HG03159 (cell line): ENCODE results near the gene SIGLEC1.

ENCODE experiments used
- ATAC-seq: cut with Tn5 transposase; IDR thresholded peaks from one replicate; pipeline ENCODE4 v1.9.1; 2021; ENCODE audit warnings: mild to moderate bottlenecking, moderate library complexity; ENCODE audit not compliant: unreplicated experiment

SIGLEC1 gene

DNA sequence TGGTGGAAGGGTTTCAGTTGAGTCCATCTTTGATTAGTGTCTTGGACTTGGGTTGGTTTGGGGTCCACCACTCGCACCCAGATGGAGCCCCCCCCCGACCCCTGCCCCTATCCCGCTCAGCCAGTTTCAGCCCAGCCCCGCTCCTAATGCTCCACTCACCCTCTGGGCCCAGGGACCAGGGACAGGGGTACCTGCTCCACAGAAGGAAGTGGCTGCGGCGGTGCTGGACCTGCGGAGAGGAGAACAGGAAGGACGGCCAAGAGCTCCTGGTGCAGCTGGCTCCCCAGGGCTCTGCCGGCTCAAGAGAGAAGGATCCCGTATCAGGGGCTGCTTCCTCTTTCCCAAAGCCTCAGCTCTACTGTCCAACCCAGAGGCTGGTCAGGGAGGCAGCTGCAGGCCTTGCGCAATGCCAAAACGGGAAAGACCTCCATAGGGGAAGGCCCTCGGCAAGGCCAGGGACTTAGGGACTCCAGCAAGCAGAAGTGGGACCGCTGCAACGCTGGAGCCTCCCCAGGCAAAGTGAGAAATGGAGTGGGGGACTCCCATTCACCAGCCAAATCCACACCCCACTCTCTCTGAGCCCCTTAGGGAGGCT lies at the start of gene SIGLEC1:
TSS of gene SIGLEC1 (minus strand) at position 322 of the 595 bp plus-strand sequence. CDS start 5,472 bp downstream, outside the sequence.
- no peak for ATAC-seq

GRCh38 chr20:3760655-3761348 lies 48.4 kb upstream of the SIGLEC1 start:
- ATAC-seq = no peak

GRCh38 chr20:3759884-3760283 lies 47.5 kb upstream of the SIGLEC1 start:
- ATAC-seq = no peak

DNA sequence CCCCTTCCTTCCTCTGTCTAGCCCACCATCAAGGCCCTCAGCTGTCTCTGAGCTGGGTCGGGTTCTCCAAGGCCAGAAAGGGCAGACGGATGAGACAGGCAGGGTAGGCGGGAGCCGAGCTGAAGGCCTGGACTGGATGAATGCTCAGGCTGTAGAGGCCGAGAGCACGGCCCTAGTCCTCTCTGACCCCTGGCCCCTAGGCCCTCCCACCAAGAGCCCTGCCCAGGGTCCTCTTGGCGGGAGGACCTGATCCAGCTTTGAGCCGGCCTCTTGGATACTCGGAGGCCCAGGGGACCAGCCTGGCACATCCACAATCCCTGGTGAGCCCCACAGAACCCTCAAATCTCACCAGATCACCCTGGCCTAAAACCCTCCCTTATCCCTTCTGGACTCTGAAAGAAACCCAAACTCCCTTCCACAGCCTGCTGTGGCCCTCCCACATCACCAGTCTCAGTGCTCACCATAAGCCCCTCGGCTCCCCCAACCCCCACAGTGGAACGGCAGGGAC lies 47.0 kb upstream of the SIGLEC1 start:
- no peak for ATAC-seq

GRCh38 chr20:3758566-3758965 lies 46.2 kb upstream of the SIGLEC1 start:
- ATAC-seq = no peak

DNA sequence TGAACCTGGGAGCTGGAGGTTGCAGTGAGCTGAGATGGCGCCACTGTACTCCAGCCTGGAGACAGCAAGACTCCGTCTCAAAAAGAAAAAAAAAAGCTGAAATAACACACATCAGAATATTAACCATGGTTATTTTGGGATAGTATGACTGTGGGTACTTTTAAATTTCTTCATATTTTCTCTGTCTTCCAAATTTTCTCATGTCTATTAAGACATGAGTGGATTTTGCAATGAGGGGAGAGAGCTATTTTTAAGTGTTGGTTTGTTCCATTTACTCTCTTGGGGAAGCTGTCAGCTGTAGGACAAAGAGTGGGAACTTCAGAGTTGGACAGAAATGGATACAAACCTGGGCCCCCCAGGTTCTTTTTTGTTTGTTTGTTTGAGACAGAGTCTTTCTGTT lies 44.9 kb upstream of the SIGLEC1 start:
- no peak for ATAC-seq

GRCh38 chr20:3755814-3756480 lies 43.5 kb upstream of the SIGLEC1 start:
- ATAC-seq = no peak

- no peak for ATAC-seq
Measured at GRCh38 chr20:3755269-3755668, 42.9 kb upstream of the SIGLEC1 start.

- ATAC-seq = no peak
Measured at GRCh38 chr20:3754276-3754630, 41.9 kb upstream of the SIGLEC1 start.

GRCh38 chr20:3753501-3754275 lies 41.3 kb upstream of the SIGLEC1 start:
- ATAC-seq = no peak

DNA sequence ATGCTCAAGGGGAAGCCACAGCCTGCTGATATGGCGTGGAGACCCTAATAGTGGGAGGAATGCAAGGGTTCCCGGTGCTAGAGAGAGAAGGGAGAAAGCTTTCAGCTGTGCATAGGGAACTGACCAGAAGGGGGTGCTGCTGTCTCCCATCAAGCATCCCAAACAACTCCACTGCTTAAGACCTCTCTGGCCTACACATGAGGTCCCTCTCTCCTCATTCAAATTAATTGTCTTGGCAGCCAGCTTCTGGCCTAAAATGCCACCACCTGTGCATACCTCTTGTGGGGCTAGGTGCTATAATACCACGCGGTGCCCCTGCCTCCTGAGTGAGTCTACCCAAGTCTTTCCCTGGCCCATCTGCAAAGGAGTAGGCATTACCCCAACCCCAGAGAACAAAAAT lies 40.7 kb upstream of the SIGLEC1 start:
- no peak for ATAC-seq

- no peak for ATAC-seq
Measured at GRCh38 chr20:3752386-3752759, 40.0 kb upstream of the SIGLEC1 start.

- no peak for ATAC-seq
Measured at GRCh38 chr20:3751675-3752385, 39.4 kb upstream of the SIGLEC1 start.

DNA sequence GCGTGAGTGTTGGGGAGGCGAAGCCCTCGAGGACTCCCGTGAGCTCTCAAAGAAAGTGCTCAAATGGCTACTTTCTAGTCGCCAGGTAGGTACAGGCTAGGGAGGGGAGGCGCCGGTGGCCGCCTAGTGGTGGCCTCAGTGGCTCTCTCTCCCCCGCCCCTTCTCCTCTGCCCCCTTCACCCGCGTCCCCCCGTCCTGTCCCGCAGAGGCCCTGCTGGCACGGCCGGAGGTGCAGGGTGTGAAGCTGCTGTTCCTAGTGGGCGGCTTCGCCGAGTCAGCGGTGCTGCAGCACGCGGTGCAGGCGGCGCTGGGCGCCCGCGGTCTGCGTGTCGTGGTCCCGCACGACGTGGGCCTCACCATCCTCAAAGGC lies 38.9 kb upstream of the SIGLEC1 start:
- ATAC-seq = no peak

- ATAC-seq = no peak
Measured at GRCh38 chr20:3749689-3750531, 37.5 kb upstream of the SIGLEC1 start.

- ATAC-seq = no peak
Measured at GRCh38 chr20:3749087-3749688, 36.8 kb upstream of the SIGLEC1 start.

DNA sequence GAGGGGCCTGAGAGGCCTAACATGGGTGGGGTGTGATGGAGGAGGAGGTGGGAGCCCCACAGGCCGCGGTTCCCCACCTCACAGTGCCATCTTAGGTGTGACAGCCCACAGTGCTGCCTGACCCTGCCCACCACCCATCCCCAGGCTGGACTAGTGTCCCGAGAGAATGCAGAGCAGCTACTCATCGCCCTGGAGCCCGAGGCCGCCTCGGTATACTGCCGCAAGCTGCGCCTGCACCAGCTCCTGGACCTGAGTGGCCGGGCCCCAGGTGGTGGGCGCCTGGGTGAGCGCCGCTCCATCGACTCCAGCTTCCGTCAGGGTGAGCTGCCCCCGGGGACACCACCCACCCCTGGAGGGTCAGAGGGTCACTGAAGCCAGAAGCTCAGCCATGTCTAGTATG lies 35.7 kb upstream of the SIGLEC1 start:
- no peak for ATAC-seq

DNA sequence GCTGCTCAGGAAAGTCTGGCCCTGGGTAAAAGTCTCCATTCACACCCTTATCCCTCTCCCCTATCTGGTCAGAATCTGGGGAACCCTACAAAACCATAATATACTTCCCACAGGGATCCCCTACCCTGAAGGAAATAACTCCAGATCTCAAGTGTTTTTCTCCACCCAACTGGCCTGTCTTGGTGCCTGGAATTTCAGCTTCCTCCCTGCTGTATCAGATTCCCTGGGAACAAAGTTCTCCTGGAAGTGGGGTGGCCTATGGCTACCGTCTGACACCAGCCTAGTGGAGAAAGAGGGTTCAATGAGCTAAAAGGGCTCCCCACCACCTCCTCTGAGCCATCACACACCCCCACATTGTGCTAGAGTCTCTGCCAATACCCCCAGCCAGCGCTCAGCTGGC lies 35.1 kb upstream of the SIGLEC1 start:
- ATAC-seq = no peak

DNA sequence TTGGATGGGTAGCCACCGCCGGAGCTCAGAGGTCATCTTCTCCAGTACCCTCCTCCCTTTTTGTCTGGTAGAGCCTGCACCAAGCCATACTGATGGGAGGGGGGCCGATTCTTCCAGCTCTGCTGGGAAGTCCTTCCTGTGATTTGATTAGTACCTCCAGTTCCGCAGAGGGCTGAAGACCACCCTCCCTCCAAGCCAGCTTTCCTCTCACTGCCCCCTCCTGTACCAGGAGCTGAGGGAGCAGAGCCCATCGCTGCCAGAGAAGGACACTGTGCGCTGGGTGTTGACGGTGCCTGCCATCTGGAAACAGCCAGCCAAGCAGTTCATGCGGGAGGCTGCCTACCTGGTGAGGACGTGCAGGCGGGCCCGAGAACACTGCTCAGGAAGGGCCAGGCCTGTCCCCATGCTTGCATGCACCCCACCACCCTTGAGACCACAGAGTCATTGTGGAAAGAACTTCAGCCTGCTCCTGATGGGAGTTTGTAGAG lies 33.3 kb upstream of the SIGLEC1 start:
- ATAC-seq = no peak
